Thyroid gland (tissue), 4 donors: Measurements from ENCODE around the gene CDC42EP2.

Source experiments
- POLR2A ChIP-seq, 2 donors: fragments of 450-650 bp; IDR thresholded peaks; one replicate each; pipeline ENCODE4 v1.6.1; 2017; ENCODE audit warnings: antibody characterized with exemption in 2 of 2, mild to moderate bottlenecking in 2 of 2, moderate library complexity in 1 of 2
- TF ChIP-seq, protein P1 (sequence below), 6 experiments: fragments of 200-600 bp in 3 of 6; fragments of 450-650 bp in 3 of 6; sonication (generic) in 3 of 6; IDR thresholded peaks; one replicate each; pipeline ENCODE4 v1.5.1; 2016 to 2019; ENCODE audit warnings: antibody characterized with exemption in 6 of 6, mild to moderate bottlenecking in 2 of 6, inconsistent platforms in 1 of 6, moderate library complexity in 1 of 6

DNA sequence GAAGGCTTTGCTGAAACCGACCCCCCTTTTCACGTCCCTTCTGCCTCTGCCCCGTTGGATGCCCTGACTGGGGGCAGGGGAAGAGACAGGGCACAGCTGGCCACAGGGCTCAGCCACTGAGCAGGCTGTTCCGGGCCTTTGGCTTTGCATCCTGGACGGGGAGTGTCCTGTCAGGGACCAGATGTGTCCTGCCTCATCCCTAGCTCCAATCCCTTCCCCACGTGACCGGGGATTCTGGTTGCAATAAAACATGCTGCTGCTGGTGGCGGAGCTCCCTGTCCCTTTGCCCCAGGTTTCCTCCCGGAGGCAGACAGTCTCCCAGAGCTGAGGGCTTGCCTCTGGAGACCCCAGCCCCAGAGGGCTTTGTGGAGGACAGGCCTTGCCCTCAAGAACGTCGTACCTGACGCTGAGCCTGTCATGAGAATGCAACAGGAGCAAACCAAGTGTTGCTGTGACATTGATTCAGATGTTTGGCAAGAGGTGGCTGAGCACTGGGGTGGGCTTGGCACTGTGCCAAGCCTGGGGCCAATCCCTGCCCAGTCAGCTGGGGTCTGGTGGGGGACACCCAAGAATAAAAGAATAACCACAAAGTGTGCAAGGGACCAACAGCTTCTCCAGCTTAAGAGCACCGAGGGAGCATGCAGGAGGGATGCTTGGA, 7.3 kb downstream of the CDC42EP2 start:
- TF ChIP-seq, protein P1, sequence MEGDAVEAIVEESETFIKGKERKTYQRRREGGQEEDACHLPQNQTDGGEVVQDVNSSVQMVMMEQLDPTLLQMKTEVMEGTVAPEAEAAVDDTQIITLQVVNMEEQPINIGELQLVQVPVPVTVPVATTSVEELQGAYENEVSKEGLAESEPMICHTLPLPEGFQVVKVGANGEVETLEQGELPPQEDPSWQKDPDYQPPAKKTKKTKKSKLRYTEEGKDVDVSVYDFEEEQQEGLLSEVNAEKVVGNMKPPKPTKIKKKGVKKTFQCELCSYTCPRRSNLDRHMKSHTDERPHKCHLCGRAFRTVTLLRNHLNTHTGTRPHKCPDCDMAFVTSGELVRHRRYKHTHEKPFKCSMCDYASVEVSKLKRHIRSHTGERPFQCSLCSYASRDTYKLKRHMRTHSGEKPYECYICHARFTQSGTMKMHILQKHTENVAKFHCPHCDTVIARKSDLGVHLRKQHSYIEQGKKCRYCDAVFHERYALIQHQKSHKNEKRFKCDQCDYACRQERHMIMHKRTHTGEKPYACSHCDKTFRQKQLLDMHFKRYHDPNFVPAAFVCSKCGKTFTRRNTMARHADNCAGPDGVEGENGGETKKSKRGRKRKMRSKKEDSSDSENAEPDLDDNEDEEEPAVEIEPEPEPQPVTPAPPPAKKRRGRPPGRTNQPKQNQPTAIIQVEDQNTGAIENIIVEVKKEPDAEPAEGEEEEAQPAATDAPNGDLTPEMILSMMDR (IDR thresholded peaks at IDR 0.05): no peak
- TF ChIP-seq POLR2A (IDR thresholded peaks at IDR 0.05): no peak
